Measurements from ENCODE around the gene MPC2.

DNA sequence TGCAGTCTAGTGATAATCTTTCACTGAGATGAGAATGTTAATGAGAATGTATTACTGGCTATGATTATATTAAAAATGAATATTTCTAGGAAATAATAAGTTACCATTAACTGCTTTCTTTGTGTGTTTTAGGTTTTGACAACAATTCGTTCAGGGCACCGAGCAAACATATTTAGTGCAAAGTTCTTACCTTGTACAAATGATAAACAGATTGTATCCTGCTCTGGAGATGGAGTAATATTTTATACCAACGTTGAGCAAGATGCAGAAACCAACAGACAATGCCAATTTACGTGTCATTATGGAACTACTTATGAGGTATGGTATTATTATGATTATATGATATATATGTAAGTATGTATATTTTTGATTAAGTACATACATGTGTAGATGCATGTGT is 37.8 kb upstream of the MPC2 start:
- TF ChIP-seq POLR2A (IDR thresholded peaks at IDR 0.05) = no peak
- TF ChIP-seq CTCF (IDR thresholded peaks at IDR 0.05) = no peak
